CD4-positive, alpha-beta T cell treated with Interferon gamma for 1 hour (primary cell): Measurements from ENCODE around the gene SEMA6B.

ENCODE experiments used
- DNase-seq: peaks from one replicate; pipeline ENCODE4 v3.0.0-alpha.2; 2020

Gene SEMA6B

DNA sequence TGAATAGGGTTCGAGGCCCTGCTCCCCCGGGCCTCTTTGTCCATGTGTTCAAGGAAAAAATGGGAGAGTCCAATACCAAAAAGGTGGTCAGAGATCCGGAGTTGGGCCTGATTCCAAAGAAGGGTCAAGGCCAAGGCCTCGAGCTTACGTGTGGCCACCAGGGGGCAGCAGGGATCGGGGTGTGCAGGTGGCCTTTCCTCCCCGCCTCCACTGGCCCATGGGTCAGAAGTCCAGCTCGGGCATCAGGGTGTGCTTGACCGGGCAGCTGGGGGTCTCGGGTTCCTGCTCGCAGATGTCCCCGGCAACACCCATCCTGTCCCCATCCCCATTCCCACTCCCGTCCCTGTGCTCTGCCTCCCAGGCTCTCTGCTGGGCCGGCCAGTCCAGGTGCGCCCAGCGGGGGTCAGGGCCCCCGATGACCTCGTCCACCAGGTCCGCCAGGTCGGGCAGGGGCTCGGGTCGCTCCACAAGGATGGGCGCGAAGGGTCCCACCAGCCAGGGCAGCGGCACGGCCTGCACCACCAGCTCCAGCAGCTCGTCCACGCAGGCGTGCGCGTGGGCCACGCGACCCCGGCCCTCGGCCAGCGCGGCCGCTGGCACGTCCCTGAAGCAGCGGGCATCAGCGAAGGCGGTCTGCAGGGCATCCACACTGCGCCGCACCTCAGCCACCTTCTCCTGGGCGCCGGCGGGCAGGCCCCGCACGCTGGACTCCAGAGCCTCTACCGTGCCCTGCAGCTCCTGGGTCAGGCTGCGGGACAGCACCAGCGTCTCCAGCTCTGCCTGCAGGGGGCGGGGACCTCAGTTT, 36.0 kb downstream of the SEMA6B start:
- no peak for DNase-seq

DNA sequence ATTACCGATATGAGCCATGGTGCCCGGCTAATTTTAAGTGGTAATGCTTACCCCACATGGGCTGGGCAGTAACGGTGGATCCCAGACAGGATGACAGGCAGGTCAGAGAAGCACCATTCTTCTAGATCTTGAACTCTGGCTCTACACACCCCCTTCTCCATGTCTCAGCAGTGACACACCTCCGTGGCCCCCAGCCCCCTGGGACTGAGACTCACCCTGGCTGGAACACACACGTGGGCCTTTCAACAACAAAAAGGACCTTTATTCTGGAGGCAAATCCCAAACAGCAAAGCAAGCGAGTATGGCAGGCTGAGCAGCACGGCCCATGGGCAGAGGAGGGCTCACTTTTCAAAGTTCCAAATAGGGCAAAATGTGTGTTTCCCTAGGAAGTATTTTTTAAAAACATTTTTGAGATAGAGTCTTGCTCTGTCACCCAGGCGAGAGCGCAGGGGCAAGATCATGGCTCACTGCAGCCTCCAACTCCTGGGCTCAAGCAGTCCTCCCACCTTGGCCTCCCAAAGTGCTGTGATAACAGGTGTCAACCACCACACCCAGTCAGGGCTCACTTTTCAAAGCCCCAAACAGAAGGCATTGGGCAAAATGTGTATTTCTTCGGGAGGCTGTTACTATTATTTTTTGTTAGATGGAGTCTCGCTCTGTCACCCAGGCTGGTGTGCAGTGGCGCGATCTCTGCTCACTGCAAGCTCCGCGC, 37.0 kb downstream of the SEMA6B start:
- DNase-seq: no peak

DNA sequence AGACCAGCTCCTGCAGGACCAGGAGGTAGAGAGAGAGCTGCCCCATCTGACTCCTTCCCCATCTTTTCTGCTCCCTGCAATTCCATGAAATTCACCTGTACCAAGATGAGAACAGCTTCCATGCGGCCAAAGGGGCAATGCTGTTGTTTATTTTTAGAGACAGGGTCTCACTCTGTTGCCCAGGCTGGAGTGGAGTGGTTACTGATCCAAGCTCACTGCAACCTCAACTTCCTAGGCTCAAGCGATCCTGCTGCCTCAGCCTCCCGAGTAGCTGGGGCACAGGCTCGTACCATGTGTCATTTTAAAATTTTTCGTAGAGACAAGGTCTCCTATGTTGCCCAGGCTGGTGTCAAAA, 37.6 kb downstream of the SEMA6B start:
- DNase-seq: no peak

DNA sequence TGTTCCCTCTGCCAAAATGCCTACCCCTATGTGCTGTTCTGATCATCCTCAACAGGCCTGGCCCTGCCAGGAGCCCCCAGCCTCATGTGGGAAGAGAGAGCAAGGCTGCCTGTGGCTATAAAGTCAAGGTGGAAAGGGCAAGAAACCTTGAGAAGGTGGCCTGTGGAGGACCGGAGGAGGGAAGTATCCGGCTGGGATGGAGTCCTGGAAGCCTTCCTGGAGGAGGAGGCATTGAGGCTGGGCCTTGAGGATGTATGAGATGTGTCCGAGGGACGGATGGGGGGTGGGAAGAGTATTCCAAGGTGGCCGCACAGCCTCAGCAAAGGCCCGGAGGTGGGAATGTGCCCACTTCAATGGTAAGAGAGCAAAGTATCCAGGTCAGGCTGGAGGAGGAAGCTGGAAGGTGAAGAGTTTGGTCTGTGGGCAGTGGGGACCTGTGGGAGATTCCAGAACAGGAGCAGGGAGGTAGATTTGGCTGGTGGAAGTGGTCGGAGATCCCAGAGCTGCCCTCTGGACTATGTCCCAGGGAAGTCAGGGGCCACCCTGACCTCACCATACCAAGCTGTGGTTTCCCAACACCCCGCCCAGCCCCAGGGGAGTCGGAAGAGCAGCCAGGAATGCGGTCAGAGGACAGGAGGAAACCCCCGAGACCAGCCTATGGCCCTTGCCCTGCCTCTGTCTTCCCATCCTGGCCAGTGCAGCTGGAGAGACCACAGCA, 38.2 kb downstream of the SEMA6B start:
- no peak for DNase-seq

DNA sequence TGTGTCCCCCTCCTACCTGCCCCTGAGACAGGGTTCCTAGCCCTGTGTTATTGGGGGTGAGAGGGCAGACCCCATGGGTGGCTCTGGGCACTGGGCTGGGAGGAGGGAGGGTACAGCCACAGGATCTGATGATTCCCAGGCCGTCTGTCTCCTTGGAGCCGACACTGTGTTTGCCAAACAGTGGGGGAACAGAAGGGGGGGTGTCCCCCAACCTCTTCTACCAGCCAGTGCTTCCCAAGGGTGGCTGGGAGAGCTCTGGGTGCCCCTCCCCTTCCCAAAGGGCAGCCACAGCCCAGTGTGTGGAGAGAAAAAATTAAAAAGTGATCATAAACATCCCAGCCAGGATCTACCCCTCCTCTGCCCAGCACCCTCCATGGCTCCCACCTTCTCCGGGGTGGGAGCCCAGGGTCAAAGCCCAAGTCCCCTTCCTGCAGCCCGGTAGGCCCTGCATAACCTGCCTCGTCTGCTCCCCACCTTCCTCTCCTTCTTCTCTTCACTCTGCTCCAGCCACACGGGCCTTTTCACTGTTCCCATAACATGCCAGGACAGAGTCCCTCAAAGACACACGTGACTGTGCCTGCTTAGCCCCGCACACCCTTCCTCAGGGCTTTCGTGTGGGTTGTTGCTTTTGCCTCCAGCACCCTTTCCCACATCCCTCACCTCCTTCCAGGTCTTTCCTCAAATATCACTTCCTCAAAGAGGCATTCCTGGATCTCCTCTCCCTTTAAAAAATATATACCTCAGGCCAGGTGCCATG, 39.8 kb downstream of the SEMA6B start:
- DNase-seq: no peak

DNA sequence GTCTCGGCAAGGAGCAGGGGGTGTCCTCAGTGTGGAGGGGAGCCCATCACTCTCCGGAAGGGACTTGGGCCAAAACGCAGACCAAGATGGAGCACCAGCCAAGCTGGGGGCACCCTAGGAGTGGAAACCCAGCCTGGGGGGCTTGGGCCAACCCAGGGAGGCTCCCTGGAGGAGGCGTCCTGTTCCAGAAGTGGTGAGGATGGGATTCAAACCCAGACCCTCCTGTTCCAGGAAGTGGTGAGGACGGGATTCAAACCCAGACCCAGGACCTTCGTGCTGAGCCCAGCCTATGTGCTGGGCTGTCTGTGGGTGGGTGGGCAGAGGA, 40.4 kb downstream of the SEMA6B start:
- no peak for DNase-seq

DNA sequence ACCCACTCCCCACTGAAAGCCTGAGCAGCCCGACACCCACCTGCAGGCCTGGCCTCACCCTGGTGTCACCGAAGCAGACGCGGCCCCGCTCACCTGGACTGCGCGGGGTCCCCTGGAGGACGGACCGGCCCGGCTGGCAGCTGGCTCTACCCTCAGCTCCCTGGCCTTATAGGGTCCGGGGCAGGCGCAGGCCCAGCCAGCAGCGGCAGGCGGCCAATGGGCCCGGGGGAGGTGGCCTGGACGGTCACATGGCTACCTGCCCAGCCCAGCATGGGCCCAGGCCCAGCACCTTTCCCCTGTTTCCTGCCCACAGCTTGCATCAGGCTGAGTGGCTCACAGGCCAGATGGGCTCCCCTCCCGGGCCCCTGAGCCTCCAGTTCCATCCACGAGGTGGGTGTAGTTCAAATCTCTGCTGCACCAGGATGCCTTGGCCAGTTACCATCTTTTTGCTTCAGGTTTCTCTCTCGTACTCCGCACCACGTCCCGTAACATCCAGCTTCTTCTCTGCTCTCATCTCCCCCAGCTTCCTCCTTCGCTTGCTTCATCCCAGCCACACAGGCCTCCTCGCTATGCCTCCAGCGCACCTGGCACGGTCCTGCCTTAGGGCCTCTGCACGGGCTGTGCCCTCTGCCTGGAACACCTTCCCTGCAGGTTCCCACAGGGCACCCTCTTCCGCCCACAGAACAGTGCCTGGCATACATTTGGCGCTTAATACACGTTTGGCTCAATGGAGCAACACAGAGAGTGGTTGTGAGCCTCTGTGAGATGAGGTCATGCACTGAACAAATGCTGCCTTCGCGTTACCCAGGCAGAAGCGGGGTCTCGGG, 40.9 kb downstream of the SEMA6B start, which contains the start of gene PLIN4:
TSS of gene PLIN4 (minus strand) at position 142 of the 827 bp plus-strand sequence. CDS start 214 bp downstream, outside the sequence.
- DNase-seq: no peak

DNA sequence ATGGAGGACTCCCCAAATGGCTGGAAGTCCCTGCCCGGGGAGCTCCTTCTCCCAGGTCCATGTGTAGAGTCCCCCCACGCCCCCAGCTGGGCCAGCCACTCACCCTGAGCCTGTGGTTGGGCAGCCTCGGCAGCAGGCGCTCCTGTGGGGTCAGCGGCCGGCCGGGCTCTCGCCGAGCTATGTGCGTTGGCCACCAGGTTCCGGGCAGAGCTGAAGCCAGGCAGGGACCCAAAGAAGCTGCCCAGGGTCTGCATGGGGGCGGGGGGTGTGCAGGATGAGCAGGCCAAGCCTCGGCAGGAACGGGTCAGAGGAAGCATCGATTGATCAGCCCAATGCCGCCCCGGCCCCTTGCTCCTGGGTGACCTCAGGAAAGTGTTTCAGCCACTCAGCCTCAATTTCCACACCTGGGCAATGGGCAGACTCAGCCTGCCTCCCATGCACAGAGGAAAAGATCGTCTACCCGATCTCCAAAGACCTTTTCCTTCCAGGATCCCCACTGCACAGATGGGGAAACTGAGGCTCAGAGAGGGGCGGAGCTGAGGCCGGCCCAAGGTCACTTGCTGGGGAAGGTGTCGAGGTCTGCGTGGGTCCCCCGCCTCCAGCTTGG, 41.9 kb downstream of the SEMA6B start:
- no peak for DNase-seq

DNA sequence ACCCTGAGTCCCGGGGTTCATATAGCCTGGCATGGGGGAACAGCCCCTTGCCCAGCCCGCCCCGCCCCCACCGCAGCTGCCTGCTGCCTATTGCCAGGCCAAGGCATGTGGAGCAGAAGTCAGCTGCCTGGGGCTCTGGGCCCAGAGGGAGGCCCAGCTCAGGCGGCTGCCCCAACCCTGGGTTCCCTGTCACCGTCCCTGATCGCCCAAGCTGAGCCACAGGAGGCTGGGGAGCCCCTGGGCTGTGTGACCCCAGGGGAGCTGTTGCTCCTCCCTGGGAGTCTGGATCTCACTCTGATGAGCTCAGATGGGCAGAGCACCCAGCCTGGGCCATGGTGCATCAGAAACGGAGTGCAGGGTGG, 42.6 kb downstream of the SEMA6B start:
- DNase-seq: no peak

DNA sequence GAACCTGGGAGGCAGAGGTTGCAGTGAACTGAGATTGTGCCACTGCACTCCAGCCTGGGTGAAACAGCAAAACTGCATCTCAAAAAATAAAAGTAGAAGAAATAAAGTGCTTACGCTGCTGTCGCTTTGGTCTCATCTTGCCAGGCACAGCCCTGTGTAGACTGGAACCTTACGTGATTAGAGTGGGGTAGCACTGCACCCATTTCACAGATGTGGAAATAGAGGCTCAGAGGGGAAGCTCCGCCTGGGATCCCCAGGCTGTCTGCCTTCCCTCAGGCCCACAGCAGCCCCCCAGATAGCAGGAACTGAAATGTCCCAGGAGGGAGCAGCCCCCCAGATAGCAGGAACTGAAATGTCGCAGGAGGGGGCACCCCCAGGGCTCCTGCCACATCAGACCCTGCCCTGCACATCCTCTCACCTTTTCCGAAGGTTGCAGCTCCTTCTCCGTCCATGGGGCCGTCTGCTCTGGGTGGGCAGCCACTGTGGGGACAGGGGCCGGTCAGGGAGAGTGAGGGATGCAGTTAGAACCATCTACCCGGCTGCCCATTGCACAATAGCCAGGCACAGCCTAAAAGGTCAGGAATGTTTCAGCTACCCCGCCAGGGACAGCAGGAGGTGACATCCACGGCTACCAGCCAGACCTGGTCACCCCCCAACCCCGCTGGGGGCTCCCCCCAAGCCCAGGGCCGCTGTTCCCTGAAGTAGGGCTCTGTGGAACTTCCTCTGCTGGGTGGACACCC, 43.1 kb downstream of the SEMA6B start:
- DNase-seq: no peak

DNA sequence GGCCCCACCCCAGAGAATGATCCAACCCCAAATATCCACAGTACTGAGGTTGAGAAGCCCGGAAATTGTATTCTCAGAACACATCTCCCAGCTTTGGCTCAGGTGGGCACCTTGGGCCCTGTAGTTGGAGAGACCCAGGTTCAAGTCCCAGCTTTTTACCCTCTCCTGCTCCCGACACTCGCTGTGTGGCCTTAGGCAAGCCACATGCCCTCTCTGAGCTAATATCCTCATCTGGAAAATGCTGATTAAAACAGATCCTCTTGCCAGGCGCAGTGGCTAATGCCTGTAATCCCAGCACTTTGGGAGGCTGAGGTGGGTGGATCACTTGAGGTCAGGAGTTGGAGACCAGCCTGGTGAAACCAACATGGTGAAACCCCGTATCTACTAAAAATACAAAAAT, 43.8 kb downstream of the SEMA6B start:
- no peak for DNase-seq

DNA sequence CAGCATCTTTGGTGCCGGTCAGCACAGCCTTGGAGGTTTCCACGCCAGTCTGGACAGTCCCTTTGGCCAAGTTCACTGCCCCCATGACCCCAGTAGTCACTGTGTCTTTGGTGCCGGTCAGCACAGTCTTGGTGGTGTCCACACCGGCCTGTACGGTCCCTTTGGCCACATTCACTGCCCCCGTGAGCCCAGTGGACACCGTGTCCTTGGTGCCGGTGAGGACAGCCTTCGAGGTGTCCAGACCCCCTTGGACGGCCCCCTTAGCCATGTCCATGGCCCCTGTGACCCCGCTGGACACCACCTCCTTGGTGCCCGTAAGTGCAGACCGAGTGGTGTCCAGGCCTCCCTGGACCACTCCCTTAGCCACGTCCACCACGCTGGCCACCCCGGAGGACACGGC, 46.2 kb downstream of the SEMA6B start:
- DNase-seq: no peak

DNA sequence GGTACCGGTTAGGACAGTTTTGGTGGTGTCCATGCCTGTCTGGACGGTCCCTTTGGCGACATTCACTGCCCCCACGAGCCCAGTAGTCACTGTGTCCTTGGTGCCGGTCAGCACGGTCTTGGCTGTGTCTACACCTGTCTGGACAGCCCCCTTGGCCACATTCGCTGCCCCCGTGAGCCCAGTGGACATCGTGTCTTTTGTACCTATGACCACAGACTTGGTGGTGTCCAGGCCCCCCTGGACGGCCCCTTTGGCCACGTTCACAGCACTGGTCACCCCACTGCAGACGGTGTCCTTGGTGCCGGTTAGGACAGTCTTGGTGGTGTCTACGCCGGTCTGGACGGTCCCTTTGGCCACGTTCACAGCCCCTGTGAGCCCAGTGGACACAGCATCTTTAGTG, 47.4 kb downstream of the SEMA6B start:
- DNase-seq: no peak

DNA sequence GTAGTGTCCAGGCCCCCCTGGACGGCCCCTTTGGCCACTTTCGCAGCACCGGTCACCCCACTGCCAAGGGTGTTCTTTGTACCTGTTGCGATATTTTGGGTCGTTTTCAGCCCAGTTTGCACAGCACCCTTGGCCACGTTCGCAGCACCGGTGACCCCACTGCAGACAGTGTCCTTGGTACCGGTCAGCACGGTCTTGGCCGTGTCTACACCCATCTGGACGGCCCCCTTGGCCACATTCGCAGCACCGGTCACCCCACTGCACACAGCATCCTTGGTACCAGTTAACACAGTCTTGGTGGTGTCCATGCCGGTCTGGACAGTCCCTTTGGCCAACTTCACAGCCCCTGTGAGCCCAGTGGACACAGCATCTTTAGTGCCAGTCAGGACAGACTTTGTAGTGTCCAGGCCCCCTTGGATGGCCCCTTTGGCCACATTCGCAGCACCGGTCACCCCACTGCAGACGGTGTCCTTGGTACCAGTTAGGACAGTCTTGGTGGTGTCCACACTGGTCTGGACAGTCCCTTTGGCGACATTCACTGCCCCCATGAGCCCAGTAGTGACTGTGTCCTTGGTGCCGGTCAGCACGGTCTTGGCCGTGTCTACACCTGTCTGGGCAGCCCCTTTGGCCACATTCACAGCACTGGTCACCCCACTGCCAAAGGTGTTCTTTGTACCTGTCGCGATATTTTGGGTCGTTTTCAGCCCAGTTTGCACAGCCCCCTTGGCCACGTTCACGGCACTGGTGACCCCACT, 48.0 kb downstream of the SEMA6B start:
- DNase-seq: no peak

DNA sequence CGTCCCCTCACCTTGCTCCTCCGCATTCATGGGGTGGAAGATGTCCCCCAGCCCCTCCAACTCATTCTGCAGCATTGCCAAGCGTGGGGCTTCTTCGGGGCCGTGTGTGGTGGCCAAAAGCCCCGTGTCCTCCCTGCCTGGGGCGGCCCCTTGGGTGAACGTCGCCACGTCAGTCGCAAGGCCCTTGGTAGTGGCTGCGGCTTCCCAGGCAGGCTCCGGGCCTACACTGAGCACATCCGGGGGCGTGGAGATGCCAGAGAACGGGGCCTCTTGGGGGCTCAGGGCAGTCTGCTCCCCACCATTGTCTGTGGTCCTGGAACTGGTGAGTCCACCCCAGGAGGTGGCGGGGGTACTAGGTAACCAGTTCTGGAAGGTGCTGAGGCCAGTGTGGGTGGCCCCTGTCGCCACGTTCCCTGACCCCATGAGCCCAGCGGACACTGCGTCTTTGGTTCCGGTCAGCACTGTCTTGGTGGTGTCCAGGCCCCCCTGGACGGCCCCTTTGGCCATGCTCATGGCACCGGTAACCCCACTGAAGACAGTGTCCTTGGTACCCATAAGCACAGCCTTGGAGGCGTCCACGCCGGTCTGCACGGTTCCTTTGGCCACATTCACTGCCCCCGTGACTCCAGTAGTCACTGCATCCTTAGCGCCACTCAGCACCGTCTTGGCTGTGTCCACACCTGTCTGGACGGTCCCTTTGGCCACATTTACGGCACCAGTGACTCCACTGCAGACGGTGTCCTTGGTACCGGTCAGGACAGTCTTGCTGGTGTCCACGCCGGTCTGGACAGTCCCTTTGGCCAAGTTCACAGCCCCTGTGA, 48.8 kb downstream of the SEMA6B start:
- no peak for DNase-seq

DNA sequence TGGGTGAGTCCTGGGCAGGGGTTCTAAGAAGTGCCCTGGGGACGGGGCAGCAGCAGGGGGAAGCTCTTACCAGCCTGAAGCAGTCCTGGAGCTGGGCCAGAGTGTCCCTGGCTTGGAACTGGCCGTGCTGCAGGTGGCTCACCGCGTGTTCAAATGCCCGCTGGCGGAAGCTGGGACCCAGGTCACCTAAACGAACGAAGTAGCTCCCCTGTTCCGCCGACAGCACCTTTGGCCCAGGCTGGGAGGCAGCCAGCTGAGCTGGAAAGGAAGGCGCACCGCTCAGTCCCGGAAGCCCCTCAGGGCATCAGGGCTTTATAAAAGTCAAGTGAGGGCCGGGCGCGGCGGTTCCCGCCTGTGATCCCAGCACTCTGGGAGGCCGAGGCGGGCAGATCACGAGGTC, 50.8 kb downstream of the SEMA6B start:
- no peak for DNase-seq

DNA sequence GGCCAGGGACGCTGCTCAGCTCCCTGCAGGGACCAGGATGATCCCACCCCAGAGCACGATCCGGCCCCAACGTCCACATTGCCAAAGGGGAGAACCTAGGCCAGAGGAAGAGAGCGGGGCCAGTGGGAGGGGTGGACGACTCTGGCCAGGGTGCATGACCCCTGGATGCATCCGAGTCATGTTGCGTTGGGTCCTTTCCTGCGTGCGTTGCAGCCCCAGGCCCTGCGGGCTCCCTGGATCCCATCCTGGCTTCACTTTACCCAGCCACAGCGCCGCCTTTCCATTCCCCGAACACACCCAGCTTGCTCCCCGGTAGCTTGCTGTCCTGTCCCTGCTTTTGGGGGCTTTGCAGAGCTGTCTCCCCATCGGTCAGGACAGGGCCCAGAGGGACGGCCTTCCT, 51.7 kb downstream of the SEMA6B start:
- no peak for DNase-seq

DNA sequence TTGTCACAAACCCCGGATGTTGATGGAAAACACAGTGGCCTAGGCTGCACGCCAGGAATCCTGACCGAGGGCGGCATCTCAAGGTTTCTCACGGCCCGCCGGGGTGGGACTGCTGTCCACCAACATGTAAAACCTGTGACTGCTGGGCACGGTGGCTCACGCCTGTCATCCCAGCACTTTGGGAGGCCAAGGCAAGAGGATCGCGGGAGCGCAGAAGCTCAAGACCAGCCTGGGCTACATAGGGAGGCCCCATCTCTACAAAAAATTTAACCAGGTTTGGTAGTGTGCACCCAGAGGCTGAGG, 52.4 kb downstream of the SEMA6B start:
- no peak for DNase-seq

DNA sequence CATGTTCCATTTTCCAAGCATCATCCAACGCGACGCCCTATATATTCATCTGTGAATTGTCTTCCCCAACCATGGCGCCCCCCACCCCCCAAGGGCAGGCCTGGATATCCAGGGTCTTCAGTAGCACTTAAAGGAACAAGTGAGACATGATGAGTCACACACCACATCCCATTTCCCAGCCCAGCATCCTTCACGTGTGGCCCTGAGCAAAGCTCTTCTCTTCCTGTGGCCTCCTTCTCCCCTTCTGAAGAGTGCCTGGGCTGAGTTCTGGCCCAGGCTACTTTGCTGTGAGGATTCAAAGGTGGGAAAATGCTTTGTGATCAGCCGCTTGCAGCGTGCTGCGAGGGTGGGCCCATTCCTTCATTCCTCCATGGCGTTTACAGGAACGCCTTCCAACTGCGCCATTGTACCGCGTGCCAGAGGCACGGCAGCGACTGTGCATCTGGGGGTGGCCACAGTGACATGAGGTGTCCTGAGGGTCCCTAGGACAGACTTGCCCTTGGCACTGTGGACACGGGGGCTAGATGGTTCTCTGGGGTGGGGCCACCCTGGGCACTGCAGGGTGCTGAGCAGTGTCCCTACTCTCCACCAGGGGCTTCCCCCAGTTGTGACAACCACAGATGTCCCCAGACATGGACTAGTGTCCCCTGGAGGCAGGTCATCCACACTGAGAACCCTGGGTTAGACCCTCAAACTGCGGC, 52.9 kb downstream of the SEMA6B start:
- no peak for DNase-seq
